ENCODE data around the gene TNFRSF13B. TPM values are rescaled to one million over a fixed set of nuclear protein-coding genes. Genes with fewer than 3 reads are reported as not detected.

TNFRSF13B gene
- total RNA-seq, 1 experiment from 2014 or later = not detected

GRCh38 chr17:16918443-16918842, 53.5 kb downstream of the TNFRSF13B start:
- no peak overlapping the region for H3K27ac Mint-ChIP-seq (ENCODE audit: unreplicated experiment)
- no TSS peak for BruUV-seq (replicated peaks)

GRCh38 chr17:16917671-16918394, 54.1 kb downstream of the TNFRSF13B start:
- Mint-ChIP-seq H3K9me3 (ENCODE audit: low read depth, unreplicated experiment) (no peaks in the 10 kb centered on the region), H3K4me1 (ENCODE audit: low read depth, unreplicated experiment) (no peaks in the 10 kb centered on the region), H3K27me3 (ENCODE audit: unreplicated experiment) (no peaks in the 10 kb centered on the region), H3K36me3 (ENCODE audit: insufficient read depth, unreplicated experiment) (no peaks in the 10 kb centered on the region), H3K4me3 (ENCODE audit: low read depth, unreplicated experiment) (no peak overlapping the region), H3K27ac (ENCODE audit: unreplicated experiment) (no peak overlapping the region)
- BruUV-seq (replicated peaks) = no TSS peak
- CTCF ChIA-PET = no interaction called here
- intact Hi-C loops (cut with micrococcal nuclease; ENCODE audit: unreplicated experiment) = no loop called here
- DNase-seq = no peak
- TF ChIP-seq, protein P1, sequence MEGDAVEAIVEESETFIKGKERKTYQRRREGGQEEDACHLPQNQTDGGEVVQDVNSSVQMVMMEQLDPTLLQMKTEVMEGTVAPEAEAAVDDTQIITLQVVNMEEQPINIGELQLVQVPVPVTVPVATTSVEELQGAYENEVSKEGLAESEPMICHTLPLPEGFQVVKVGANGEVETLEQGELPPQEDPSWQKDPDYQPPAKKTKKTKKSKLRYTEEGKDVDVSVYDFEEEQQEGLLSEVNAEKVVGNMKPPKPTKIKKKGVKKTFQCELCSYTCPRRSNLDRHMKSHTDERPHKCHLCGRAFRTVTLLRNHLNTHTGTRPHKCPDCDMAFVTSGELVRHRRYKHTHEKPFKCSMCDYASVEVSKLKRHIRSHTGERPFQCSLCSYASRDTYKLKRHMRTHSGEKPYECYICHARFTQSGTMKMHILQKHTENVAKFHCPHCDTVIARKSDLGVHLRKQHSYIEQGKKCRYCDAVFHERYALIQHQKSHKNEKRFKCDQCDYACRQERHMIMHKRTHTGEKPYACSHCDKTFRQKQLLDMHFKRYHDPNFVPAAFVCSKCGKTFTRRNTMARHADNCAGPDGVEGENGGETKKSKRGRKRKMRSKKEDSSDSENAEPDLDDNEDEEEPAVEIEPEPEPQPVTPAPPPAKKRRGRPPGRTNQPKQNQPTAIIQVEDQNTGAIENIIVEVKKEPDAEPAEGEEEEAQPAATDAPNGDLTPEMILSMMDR (IDR thresholded peaks at IDR 0.05; ENCODE audit: unreplicated experiment) = no peak

More at GRCh38 chr17:16918443-16918842, 53.5 kb downstream of the TNFRSF13B start:
- H3K9me3 Mint-ChIP-seq (ENCODE audit: low read depth, unreplicated experiment) = no peaks in the 10 kb centered on the region
- no peak for DNase-seq
- TF ChIP-seq, protein P1 (IDR thresholded peaks at IDR 0.05; ENCODE audit: unreplicated experiment) = no peak
- CTCF ChIA-PET = interaction anchor here (0.8 kb wide), 1 partner anchor 263 kb away, joined by 4 read pairs; no protein-coding TSS in a partner anchor
- no peaks in the 10 kb centered on the region for H3K27me3 Mint-ChIP-seq (ENCODE audit: unreplicated experiment)
- H3K4me1 Mint-ChIP-seq (ENCODE audit: low read depth, unreplicated experiment) = no peaks in the 10 kb centered on the region
- no peaks in the 10 kb centered on the region for H3K36me3 Mint-ChIP-seq (ENCODE audit: insufficient read depth, unreplicated experiment)
- no peak overlapping the region for H3K4me3 Mint-ChIP-seq (ENCODE audit: low read depth, unreplicated experiment)
- intact Hi-C loops (cut with micrococcal nuclease; ENCODE audit: unreplicated experiment) = no loop called here

DNA sequence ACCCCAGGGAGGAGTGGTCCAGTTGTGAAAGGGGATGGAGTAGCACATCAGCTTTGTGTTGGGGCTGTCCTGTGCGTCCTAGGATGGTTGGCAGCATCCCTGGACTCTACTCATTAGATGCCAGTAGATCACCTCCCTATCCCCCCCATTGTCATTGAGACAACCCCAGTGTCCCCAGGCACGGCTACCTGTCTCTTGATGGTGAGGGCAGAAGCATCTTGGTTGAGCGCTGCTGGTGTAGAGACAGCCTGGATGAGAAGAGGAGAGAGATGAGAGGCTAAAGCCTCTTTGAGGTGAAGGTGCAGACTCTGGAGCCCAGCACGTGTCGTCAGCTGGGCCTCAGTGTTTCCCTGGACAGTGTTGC, 55.4 kb downstream of the TNFRSF13B start:
- no peak overlapping the region for H3K4me3 Mint-ChIP-seq (ENCODE audit: low read depth, unreplicated experiment)
- no peak for DNase-seq
- CTCF ChIA-PET = interaction anchor here (1.7 kb wide), 1 partner anchor 75 kb away, joined by 5 read pairs; no protein-coding TSS in a partner anchor
- no peaks in the 10 kb centered on the region for H3K27me3 Mint-ChIP-seq (ENCODE audit: unreplicated experiment)
- no peaks in the 10 kb centered on the region for H3K9me3 Mint-ChIP-seq (ENCODE audit: low read depth, unreplicated experiment)
- H3K36me3 Mint-ChIP-seq (ENCODE audit: insufficient read depth, unreplicated experiment) = no peaks in the 10 kb centered on the region
- no TSS peak for BruUV-seq (replicated peaks)
- H3K4me1 Mint-ChIP-seq (ENCODE audit: low read depth, unreplicated experiment) = no peaks in the 10 kb centered on the region
- intact Hi-C loops (cut with micrococcal nuclease; ENCODE audit: unreplicated experiment) = no loop called here
- H3K27ac Mint-ChIP-seq (ENCODE audit: unreplicated experiment) = no peak overlapping the region
- TF ChIP-seq, protein P1 (IDR thresholded peaks at IDR 0.05; ENCODE audit: unreplicated experiment) = no peak

DNA sequence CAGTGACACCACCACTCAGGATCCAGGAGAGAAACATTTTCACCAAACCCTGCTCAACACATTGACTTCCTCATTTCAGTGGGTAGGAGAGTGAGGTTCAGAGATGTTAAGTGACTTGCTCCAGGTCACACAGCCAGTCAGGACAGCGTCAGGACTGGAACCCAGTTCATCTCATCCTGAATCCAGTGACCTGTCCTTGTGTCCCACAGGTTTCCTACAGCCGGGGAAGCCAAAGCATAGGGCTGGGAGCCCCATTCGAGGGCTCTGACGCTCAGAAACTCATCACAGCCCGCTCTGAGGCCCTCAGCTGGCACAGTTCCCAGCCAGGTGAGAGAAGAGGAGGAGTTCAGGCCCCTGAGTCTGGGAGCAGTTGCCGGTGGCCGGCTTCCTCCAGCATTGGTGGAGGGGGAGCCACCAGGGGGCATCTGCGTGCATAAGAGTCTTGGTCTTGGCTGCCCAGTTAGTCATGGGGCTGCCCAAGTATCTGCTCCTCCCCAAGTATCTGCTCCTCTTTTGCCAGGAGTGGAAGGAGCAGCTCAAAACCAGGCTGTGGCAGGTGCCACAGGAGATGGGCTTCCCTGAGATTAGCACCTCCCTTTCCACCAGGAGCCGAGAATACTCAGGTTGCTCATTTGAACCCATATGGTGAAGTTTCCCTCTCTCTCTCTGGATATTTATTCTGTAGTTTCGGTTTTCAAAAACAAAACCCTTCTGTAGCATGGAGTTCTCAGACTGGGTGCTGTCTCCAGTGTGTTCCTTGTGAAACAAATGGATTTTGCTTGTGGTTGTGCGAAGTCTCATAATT, 56.0 kb downstream of the TNFRSF13B start:
- intact Hi-C loops (cut with micrococcal nuclease; ENCODE audit: unreplicated experiment) = no loop called here
- no peaks in the 10 kb centered on the region for H3K9me3 Mint-ChIP-seq (ENCODE audit: low read depth, unreplicated experiment)
- H3K4me3 Mint-ChIP-seq (ENCODE audit: low read depth, unreplicated experiment) = no peak overlapping the region
- H3K27me3 Mint-ChIP-seq (ENCODE audit: unreplicated experiment) = no peaks in the 10 kb centered on the region
- TF ChIP-seq, protein P1 (IDR thresholded peaks at IDR 0.05; ENCODE audit: unreplicated experiment) = peak; percentile 38
- H3K4me1 Mint-ChIP-seq (ENCODE audit: low read depth, unreplicated experiment) = no peaks in the 10 kb centered on the region
- DNase-seq = peak; percentile 78
- H3K36me3 Mint-ChIP-seq (ENCODE audit: insufficient read depth, unreplicated experiment) = no peaks in the 10 kb centered on the region
- CTCF ChIA-PET = interaction anchor here (1.7 kb wide), 1 partner anchor 76 kb away, joined by 5 read pairs; no protein-coding TSS in a partner anchor
- BruUV-seq (replicated peaks) = no TSS peak
- H3K27ac Mint-ChIP-seq (ENCODE audit: unreplicated experiment) = no peak overlapping the region
